Liver (tissue), 9 donors: ENCODE measurements around the gene SLC5A5. TPM values are rescaled to one million over a fixed set of nuclear protein-coding genes. Genes with fewer than 3 reads are reported as not detected.

Source experiments
- DNase-seq: peaks from one replicate; pipeline ENCODE4 v3.0.0-alpha.2; 2017; ENCODE audit warnings: low spot score
- H3K27ac ChIP-seq, 2 donors: one replicate each; pipeline ENCODE4 v1.7.0; 2013; ENCODE audit warnings: inconsistent platforms in 2 of 2, low read length in 2 of 2, control low read depth in 1 of 2, low read depth in 1 of 2, mild to moderate bottlenecking in 1 of 2
- H3K27me3 ChIP-seq, 4 donors: one replicate each; pipeline versions ENCODE4 v1.6.1 to v1.7.0; 2013; ENCODE audit warnings: low read length in 3 of 4, inconsistent platforms in 1 of 4, mild to moderate bottlenecking in 1 of 4, moderate library complexity in 1 of 4; ENCODE audit not compliant: control insufficient read depth in 4 of 4, insufficient read depth in 4 of 4
- H3K36me3 ChIP-seq, 4 donors: one replicate each; pipeline versions ENCODE4 v1.6.1 to v1.7.0; 2013; ENCODE audit warnings: low read length in 3 of 4, mild to moderate bottlenecking in 3 of 4, low read depth in 1 of 4, moderate library complexity in 1 of 4; ENCODE audit not compliant: control insufficient read depth in 4 of 4, insufficient read depth in 3 of 4
- H3K4me1 ChIP-seq, 4 donors: one replicate each; pipeline versions ENCODE4 v1.6.1 to v1.7.0; 2013; ENCODE audit warnings: low read length in 3 of 4, mild to moderate bottlenecking in 3 of 4, moderate library complexity in 1 of 4; ENCODE audit not compliant: control insufficient read depth in 4 of 4, insufficient read depth in 4 of 4
- H3K4me3 ChIP-seq, 3 donors: one replicate each; pipeline versions ENCODE4 v1.6.1 to v1.7.0; 2013; ENCODE audit warnings: low read length in 3 of 3, control low read depth in 1 of 3, low read depth in 1 of 3, mild to moderate bottlenecking in 1 of 3
- H3K9ac ChIP-seq, 2 donors: one replicate each; pipeline ENCODE4 v1.7.0; 2013; ENCODE audit warnings: low read length in 2 of 2, mild to moderate bottlenecking in 2 of 2, moderate library complexity in 2 of 2, control low read depth in 1 of 2, low read depth in 1 of 2
- H3K9me3 ChIP-seq, 4 donors: one replicate each; pipeline versions ENCODE4 v1.6.1 to v1.7.0; 2013; ENCODE audit warnings: low read length in 3 of 4; ENCODE audit not compliant: control insufficient read depth in 4 of 4
- EGR1 ChIP-seq, 2 donors: IDR thresholded peaks; 2 replicates each; pipeline ENCODE4 v1.6.1; 2016 to 2018; ENCODE audit warnings: antibody characterized with exemption in 2 of 2, low read depth in 2 of 2
- FOXA1 ChIP-seq: IDR thresholded peaks from 2 replicates; pipeline ENCODE4 v1.6.1; 2016; ENCODE audit warnings: antibody characterized with exemption
- FOXA2 ChIP-seq: IDR thresholded peaks from 2 replicates; pipeline ENCODE4 v1.6.1; 2016; ENCODE audit warnings: antibody characterized with exemption
- GABPA ChIP-seq, 2 donors: IDR thresholded peaks in 1 of 2; conservative IDR thresholded peaks in 1 of 2; 2 replicates each; pipeline ENCODE4 v1.6.1; 2016; ENCODE audit warnings: antibody characterized with exemption in 2 of 2, mild to moderate bottlenecking in 1 of 2, moderate library complexity in 1 of 2
- HNF4A ChIP-seq, 2 donors: conservative IDR thresholded peaks; 2 replicates each; pipeline ENCODE4 v1.6.1; 2016; ENCODE audit warnings: antibody characterized with exemption in 2 of 2, mild to moderate bottlenecking in 2 of 2
- RAD21 ChIP-seq, 2 donors: IDR thresholded peaks; 2 replicates each; pipeline ENCODE4 v1.6.1; 2016; ENCODE audit warnings: antibody characterized with exemption in 2 of 2, mild to moderate bottlenecking in 2 of 2
- RXRA ChIP-seq, 2 donors: IDR thresholded peaks; 2 replicates each; pipeline ENCODE4 v1.6.1; 2017 to 2018; ENCODE audit warnings: antibody characterized with exemption in 2 of 2, mild to moderate bottlenecking in 1 of 2
- SP1 ChIP-seq: IDR thresholded peaks from 2 replicates; pipeline ENCODE4 v1.6.1; 2018; ENCODE audit warnings: antibody characterized with exemption, mild to moderate bottlenecking
- YY1 ChIP-seq: IDR thresholded peaks from 2 replicates; pipeline ENCODE4 v1.6.1; 2016; ENCODE audit warnings: antibody characterized with exemption, mild to moderate bottlenecking
- WGBS: extraction: QIAGEN DNeasy Blood & Tissue Kit; methylation state at CpG from one replicate; pipeline ENCODE4 v1.1.7; 2013; 5-methylcytosine and 5-hydroxymethylcytosine counted together
- polyA plus RNA-seq, 2 donors: library from polyadenylated mRNA; stranded (reverse) in 1 of 2; unstranded in 1 of 2; fragments of 200-250 nt in 1 of 2; fragments of >200 nt in 1 of 2; fragmentation: Nextera tagmentation in 1 of 2; extraction: Ambion mirVana in 1 of 2; gene quantifications; one replicate each; pipeline versions ENCODE4 v1.2.1 to v1.2.3, GENCODE V29; 2013 to 2015
- total RNA-seq, 2 donors: library from RNA; depleted of rRNA; stranded (reverse); fragments of >200 nt; gene quantifications; one replicate each; pipeline ENCODE4 v1.2.3, GENCODE V29; 2014
- TF ChIP-seq, protein P1 (sequence below): IDR thresholded peaks from 2 replicates; pipeline ENCODE4 v1.6.1; 2016; ENCODE audit warnings: antibody characterized with exemption
- TF ChIP-seq, protein P2 (sequence below): fragments of 150-350 bp; IDR thresholded peaks from 2 replicates; pipeline ENCODE4 v1.5.1; 2017; ENCODE audit warnings: improper control_type of control experiment, low read depth, low read length; ENCODE audit not compliant: missing input control
- TF ChIP-seq, protein P3 (sequence below): IDR thresholded peaks from 2 replicates; pipeline ENCODE4 v1.6.1; 2016; ENCODE audit warnings: antibody characterized with exemption
- TF ChIP-seq, protein P4 (sequence below): IDR thresholded peaks from 2 replicates; pipeline ENCODE4 v1.6.1; 2016; ENCODE audit warnings: antibody characterized with exemption, mild to moderate bottlenecking
- donor health status: healthy.
- donor health status: healthy.
- donor health status: healthy.
- donor health status: healthy.
- donor health status: healthy.

Gene SLC5A5
- total and polyA plus RNA-seq, 4 donors: 0.09 TPM; not detected in 3

DNA sequence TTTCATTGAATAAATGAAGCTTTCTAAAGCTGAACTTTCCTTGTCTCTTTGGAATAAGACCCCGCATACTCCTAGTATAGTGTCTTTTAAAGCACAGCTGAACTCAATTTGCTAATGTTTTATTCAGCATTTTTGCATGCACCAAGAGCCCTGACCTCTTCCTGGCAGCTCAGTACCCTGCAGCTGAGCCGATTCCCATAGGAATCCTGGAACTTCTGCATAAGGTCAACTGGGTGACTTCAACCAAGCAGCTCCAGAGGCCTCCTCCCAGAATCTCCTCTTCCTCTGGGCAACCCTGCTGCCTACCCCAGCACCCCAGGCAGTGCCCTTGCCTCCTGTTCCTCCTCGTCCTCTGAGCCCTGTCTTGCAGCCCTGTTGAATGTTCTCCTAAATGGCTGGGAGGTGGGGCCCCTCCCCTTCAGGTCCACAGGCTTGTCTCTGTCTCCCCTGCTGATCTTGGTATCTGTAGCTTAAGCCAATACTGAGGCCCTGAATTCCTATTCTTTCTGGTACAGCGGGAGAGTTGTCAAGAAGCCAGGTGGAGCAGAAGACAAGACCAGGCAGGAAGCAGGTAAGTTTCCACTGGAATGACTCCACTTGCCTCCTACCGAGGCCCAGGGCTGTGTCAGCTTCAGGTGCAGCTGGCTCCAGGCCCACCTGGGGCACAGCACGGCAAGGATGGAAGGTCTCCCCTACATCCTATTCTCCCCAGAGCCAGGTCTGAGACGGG, 37.4 kb downstream of the SLC5A5 start:
- peaks cover 0 to 3% (median 0%) of the 10 kb centered on the region in 4 donors for H3K27me3 ChIP-seq
- H3K27ac ChIP-seq: no peak overlapping the region
- 57% methylated on average over 7 of the region's 7 CpGs for WGBS
- H3K9ac ChIP-seq: no peak overlapping the region
- H3K9me3 ChIP-seq: peaks cover 0 to 6% (median 2%) of the 10 kb centered on the region in 4 donors
- no peak for DNase-seq
- TF ChIP-seq, protein P1, sequence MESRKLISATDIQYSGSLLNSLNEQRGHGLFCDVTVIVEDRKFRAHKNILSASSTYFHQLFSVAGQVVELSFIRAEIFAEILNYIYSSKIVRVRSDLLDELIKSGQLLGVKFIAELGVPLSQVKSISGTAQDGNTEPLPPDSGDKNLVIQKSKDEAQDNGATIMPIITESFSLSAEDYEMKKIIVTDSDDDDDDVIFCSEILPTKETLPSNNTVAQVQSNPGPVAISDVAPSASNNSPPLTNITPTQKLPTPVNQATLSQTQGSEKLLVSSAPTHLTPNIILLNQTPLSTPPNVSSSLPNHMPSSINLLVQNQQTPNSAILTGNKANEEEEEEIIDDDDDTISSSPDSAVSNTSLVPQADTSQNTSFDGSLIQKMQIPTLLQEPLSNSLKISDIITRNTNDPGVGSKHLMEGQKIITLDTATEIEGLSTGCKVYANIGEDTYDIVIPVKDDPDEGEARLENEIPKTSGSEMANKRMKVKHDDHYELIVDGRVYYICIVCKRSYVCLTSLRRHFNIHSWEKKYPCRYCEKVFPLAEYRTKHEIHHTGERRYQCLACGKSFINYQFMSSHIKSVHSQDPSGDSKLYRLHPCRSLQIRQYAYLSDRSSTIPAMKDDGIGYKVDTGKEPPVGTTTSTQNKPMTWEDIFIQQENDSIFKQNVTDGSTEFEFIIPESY: no peak
- H3K36me3 ChIP-seq: no peaks in the 10 kb centered on the region
- no peaks in the 10 kb centered on the region for H3K4me1 ChIP-seq
- no peak overlapping the region for H3K4me3 ChIP-seq

DNA sequence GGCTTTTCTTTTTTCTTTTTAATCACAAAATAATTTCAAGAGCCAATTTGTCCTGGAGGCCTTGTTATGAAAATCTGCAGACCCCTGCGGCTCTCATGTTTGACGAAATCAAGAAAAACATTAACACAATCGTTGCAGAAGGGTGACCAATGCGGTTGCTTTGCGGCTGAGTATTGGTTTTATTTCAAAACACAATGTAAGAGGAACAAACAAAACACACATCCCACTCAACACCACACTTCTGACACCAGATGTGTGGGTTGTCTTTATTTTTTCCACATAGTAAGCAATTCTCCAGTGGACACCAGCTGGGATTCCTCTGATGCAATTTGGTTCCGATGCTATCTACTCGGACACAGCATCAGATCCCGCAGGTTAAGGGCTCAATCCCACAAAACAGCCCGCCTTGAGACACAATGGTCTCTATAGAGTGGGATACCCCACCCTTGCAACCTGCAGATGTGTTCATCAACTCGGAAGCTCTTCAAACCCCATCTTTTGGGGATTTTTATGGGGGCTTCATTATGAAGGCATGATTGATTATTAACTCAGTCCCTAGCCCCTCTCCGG, 39.1 kb downstream of the SLC5A5 start:
- Histone ChIP-seq H3K4me1 (no peaks in the 10 kb centered on the region), H3K4me3 (no peak overlapping the region), H3K27ac (no peak overlapping the region), H3K36me3 (no peaks in the 10 kb centered on the region), H3K9me3 (peaks cover 0 to 6% (median 2%) of the 10 kb centered on the region in 4 donors), H3K27me3 (peaks cover 0 to 3% (median 0%) of the 10 kb centered on the region in 4 donors), H3K9ac (no peak overlapping the region)
- DNase-seq: no peak
- WGBS: 73% methylated on average over 11 of the region's 11 CpGs
- TF ChIP-seq EGR1 (IDR thresholded peaks at IDR 0.05; ENCODE audit: low read depth in 2 of 2) (no peak), RXRA (IDR thresholded peaks at IDR 0.05) (no peak), FOXA1 (no peak), GABPA (IDR thresholded peaks at IDR 0.05 in 1 of 2, conservative IDR thresholded peaks at IDR 0.05 in 1 of 2) (no peak)

DNA sequence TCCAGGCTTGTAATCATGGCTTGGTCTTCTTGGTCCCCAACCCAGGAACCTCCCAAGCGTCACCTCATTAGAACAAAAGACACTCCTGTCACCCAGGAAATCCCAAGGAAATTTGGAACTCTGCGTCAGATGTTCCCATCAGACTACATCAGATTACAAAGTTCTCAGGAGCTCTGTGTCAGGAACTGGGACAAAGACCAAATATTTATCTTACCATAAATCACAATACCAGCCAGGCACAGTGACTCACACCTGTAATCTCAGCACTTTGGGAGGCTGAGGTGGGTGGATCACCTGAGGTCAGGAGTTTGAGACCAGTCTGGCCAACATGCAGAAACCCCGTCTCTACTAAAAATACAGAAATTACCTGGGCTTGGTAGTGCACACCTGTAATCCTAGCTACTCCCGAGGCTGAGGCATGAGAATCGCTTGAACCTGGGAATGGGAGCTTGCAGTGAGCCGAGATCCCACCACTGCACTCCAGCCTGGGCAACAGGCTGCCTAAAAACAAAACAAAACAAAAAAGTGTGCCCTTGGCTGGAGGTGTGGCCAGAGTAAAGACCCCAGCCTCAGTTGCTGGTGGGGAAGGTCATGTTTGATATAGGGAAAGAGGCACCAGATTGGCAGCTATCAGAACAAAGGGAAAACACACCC, 44.3 kb downstream of the SLC5A5 start:
- Histone ChIP-seq H3K27ac (no peak overlapping the region), H3K36me3 (no peaks in the 10 kb centered on the region), H3K9me3 (peaks cover 0 to 5% (median 0%) of the 10 kb centered on the region in 4 donors), H3K4me3 (no peak overlapping the region), H3K27me3 (peaks cover 0 to 3% (median 0%) of the 10 kb centered on the region in 4 donors), H3K4me1 (no peaks in the 10 kb centered on the region), H3K9ac (no peak overlapping the region)
- DNase-seq: no peak
- WGBS: 73% methylated on average over 6 of the region's 6 CpGs
- TF ChIP-seq YY1 (no peak), EGR1 (IDR thresholded peaks at IDR 0.05; ENCODE audit: low read depth in 2 of 2) (no peak), HNF4A (conservative IDR thresholded peaks at IDR 0.05) (no peak), SP1 (no peak), FOXA2 (no peak), RAD21 (IDR thresholded peaks at IDR 0.05) (no peak), GABPA (IDR thresholded peaks at IDR 0.05 in 1 of 2, conservative IDR thresholded peaks at IDR 0.05 in 1 of 2) (no peak)
- TF ChIP-seq, protein P2, sequence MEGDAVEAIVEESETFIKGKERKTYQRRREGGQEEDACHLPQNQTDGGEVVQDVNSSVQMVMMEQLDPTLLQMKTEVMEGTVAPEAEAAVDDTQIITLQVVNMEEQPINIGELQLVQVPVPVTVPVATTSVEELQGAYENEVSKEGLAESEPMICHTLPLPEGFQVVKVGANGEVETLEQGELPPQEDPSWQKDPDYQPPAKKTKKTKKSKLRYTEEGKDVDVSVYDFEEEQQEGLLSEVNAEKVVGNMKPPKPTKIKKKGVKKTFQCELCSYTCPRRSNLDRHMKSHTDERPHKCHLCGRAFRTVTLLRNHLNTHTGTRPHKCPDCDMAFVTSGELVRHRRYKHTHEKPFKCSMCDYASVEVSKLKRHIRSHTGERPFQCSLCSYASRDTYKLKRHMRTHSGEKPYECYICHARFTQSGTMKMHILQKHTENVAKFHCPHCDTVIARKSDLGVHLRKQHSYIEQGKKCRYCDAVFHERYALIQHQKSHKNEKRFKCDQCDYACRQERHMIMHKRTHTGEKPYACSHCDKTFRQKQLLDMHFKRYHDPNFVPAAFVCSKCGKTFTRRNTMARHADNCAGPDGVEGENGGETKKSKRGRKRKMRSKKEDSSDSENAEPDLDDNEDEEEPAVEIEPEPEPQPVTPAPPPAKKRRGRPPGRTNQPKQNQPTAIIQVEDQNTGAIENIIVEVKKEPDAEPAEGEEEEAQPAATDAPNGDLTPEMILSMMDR: no peak
- TF ChIP-seq, protein P1: no peak
- TF ChIP-seq, protein P3, sequence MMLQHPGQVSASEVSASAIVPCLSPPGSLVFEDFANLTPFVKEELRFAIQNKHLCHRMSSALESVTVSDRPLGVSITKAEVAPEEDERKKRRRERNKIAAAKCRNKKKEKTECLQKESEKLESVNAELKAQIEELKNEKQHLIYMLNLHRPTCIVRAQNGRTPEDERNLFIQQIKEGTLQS: no peak
- TF ChIP-seq, protein P4, sequence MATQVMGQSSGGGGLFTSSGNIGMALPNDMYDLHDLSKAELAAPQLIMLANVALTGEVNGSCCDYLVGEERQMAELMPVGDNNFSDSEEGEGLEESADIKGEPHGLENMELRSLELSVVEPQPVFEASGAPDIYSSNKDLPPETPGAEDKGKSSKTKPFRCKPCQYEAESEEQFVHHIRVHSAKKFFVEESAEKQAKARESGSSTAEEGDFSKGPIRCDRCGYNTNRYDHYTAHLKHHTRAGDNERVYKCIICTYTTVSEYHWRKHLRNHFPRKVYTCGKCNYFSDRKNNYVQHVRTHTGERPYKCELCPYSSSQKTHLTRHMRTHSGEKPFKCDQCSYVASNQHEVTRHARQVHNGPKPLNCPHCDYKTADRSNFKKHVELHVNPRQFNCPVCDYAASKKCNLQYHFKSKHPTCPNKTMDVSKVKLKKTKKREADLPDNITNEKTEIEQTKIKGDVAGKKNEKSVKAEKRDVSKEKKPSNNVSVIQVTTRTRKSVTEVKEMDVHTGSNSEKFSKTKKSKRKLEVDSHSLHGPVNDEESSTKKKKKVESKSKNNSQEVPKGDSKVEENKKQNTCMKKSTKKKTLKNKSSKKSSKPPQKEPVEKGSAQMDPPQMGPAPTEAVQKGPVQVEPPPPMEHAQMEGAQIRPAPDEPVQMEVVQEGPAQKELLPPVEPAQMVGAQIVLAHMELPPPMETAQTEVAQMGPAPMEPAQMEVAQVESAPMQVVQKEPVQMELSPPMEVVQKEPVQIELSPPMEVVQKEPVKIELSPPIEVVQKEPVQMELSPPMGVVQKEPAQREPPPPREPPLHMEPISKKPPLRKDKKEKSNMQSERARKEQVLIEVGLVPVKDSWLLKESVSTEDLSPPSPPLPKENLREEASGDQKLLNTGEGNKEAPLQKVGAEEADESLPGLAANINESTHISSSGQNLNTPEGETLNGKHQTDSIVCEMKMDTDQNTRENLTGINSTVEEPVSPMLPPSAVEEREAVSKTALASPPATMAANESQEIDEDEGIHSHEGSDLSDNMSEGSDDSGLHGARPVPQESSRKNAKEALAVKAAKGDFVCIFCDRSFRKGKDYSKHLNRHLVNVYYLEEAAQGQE: no peak
